ENCODE data around the gene PITX1. TPM values are rescaled to one million over a fixed set of nuclear protein-coding genes. Genes with fewer than 3 reads are reported as not detected.

PITX1 gene
- total RNA-seq, 1 donor from 2014 or later: 93.7 TPM

Other genes starting within 250 kb of the PITX1 start
- gene C5orf24, start 188.3 kb downstream of the PITX1 start, total RNA-seq: 74.9 TPM
- 104 TPM for gene TXNDC15, start 159.9 kb downstream of the PITX1 start, total RNA-seq
- 16.3 TPM for gene PCBD2, start 129.1 kb downstream of the PITX1 start, total RNA-seq
- gene CATSPER3, start 66.3 kb downstream of the PITX1 start, total RNA-seq: not detected

All from tongue (tissue), 1 donor.